EH (cell line): Measurements from ENCODE around the gene PLN.

Source experiments
- DNase-seq: peaks from one replicate; pipeline ENCODE4 v3.0.0-alpha.2; 2015; ENCODE audit warnings: low read depth

The PLN gene

DNA sequence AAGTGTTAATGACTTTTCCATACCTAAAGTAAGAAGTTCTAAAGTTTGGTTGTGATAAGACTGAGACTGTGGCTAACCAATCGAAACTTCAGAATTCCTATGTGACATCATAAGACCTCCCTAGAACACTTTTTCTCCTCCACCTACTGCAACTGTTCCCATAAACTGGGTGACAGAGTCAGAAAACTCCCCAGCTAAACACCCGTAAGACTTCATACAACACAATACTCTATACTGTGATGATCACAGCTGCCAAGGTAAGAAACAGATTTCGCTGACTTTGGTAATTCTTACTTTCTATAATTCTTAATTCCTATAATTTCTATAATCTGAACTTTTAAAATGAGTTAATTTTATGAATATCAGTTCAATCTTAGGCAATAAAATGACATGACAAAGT is at the start of gene PLN:
Gene PLN (plus strand): TSS at position 161 of the 400 bp plus-strand sequence. CDS start 10,626 bp downstream, outside the sequence.
- DNase-seq = peak; percentile 17

DNA sequence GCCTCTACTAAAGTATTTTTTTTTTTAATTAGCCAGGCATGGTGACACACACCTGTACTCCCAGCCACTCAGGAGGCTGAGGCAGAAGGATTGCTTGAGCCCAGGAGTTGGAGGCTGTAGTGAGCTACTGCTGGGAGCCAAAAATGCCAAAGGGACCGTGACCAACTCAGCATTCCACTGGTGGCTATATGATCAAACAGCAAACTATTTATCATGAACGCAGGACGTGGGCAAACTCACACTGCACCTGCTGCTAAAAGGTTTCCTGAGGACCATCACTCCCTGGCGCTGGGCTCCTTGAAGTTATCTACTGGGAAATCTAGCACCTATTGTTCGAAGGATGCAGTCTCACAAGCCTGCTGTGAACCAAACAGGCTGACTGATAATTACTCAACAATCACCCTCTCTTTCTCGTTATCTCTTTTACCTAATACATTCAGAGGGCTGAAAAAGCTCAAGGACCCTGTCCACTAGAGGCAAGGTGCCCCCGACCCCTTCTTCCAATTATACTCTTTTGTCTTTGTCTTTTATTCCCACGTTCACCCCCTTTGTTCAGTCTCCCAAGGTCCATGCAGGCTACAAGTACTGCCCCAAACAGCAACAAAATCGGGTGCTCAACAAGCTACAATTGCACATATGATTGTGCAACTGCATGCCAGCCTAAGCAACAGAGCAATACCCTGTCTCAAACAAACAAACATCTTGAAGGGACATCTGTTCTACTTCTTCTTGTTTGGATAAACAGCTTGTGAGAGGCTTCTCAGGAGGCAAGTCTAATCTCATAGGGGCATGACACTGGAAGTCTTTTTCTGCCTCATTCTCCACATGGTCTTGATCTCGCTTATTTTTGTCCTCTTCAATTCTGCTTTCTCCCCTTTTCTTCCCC is 47.7 kb upstream of the PLN start:
- DNase-seq = no peak

DNA sequence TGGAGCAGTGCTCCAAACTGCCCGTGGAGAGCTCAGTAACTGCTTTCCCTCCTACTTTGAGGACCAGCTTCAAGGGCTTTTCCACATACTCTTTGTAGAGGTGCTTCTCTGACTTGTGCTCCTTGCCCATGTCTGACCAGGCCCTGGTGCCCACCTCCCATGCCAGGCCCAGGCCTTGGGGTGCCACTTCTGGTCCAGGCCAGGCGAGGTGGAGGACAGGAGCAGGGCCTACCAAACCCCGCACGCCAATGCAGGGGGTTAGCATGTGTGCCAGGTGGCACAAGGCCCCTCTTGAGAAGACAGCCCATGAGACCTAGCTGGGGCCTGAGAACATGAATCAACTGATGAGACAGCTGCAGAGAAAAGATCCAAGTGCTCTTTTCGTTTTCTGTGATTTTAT is 47.0 kb upstream of the PLN start:
- DNase-seq = no peak

DNA sequence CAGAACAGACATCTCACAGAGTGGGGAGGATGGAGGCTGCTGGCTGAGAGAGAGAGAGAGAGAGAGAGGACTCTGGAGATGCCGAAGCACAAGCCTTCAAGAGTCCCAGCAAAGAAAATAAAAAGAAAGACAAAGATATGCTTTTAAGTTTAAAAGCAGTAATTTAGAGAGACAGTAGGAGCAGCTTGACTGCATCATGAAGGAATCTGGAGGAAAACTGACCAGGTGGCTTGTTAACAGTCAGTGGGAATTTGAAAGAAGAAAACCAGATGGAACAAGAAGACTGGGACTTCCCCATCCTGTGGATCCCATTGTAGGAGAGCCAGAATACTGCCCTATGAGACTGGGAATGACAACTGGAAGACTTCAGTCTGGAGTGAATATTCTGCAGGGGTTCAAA is 46.3 kb upstream of the PLN start:
- no peak for DNase-seq

DNA sequence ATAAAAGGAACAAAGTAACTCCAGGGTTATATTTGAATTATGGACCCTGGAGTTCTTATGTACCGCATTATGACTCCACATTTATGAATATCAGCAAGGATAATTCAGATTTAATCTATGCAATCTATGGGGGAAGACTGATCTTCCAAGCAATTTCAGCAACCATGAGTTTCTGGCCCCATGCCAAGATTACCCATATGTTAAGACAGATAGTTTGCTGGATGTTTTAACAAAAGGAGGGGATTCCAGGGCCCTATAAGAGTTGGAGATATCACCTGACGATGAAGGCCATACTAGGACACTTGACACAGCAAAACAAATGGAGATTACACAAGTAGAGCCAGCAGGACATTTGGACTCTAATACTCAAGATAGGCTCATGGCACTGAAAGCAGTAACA is 45.9 kb upstream of the PLN start:
- no peak for DNase-seq

DNA sequence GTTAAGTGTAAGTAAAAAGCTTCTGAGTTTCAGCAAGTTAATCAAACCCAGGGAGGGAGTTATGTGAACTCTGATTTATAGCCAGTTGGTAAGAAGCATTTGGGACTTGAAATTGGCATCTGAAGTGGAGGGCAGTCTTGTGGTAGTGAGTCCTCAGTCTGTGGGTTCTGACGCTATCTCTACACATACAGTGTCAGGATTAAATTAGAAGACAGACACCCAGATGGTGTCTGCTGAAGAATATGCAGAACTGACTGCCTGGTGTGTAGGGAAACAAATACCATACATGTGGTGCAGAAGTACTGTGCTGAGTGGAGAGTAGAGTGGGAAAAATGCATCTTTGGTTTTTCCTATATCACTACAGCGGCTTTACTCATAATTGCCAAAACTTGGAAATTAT is 43.5 kb upstream of the PLN start:
- no peak for DNase-seq

DNA sequence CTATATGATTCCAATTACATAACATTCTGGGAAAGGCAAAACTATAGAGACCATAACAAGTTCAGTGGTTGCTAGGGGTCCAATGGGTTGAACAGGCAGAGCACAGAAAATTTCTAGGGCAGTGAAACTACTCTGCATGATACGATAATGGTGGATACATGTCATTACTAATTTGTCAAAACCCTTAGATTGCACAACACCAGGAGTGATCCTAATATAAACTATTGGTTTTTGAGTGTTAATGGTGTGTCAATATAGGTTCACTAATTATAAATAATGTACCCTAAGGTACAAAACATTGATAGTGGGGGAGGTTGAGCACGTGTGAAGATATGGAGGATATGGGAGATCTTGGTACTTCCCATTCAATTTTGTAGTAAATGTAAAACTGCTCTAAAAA is 42.4 kb upstream of the PLN start:
- no peak for DNase-seq

DNA sequence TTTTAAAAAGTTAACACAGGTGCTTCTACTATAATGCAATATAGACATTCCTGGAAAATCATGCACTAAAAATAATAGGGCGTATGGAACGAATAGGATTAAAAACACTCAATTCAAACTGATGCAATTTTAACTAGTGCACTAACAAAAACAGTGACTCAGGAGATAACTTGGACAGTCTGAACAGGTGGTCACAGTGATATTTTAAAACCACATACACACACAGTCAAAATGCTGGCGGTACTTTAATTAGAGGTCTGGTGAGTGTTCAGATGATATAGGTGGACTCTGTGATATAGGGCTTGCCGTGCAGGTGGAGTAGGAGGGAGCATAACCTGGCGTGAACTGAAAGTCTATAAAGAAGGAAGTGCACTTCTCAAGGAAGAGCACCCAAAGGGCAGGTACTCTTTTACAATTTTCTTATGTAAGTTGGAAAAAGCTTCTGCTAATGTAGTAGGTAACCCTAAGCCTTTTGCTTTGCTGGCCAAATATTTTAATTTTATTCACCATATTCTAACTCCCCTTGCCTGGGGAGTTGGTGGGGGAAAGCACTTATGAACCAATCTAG is 41.9 kb upstream of the PLN start:
- no peak for DNase-seq

DNA sequence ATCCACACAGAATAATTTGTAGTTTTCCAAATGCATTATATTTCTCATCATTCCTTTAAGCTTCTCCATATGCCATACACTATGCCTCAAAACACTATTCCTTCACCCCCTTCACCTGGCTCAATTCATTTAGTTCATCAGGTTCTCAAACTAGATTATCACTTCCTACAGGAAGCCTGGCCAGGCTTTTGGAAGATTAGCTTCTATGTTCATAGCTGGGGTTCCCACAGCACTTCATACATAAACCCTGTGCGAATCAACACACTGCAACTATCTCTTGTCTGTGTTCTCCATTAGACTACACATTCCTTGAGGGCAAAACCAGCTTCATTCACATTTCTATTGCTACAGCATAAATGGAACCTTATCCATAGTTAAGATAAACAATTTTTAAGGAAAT is 40.5 kb upstream of the PLN start:
- no peak for DNase-seq

DNA sequence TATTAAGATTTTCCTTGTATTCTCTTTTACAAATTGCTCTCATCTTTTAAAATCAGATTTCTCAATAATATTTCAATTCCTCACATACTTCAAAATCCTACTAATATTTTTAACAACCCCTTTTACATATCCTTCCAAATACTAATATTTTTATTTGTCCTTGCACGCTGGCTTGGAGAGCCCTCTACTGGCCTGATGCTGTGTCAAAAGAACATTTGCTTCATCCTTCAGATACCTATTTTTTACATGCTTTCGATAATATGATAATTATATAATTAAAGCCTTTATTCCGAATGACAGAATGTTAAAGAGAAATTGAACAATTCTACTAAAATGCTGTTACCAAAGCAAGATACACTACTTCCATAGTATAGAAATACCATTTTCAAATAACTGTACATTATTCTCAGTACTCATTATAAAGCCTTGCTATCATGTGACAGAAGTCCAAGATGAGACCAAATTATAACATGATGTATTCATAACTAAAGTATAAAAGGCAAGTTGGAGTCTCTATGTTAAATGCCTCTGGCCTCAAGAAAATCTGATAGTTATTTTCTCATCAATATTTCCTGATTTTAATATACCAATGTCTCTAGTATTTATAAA is 39.0 kb upstream of the PLN start:
- DNase-seq = peak; percentile 34

DNA sequence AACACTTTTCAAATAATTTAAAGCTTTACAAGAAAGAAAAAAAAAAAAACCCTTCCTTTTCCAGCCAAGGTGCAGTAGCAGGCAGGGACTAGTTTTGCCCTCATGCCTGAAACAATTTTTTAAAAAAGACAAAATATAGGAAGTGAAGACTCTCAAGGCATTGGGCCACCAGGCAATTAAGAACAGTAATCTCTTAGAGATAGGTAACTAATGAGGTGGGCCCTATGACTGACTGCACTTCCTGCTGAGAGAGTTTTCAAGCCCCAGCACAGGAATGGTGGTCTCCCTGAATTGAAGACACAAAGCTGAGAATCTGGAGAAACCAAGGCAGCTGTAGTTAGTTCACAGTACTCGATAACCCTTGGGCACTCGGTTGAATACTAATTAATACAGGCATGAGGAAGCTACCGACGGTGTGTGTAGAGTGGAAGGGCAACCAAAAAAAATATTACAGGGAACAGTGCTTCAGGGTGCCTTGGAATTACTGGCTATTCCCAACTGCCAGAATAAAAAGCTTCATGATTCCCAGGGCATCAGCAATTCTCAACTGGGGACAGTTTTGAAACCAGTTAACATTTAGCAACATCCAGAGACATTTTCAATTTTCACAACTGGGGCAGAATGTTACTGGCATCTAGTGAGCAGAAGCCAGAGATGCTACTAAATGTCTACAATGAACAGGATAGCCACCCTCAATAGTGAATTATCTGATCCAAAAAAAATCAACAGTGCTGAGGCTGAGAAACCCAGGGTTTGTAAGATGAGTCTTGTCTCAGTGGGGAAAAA is 36.0 kb upstream of the PLN start:
- DNase-seq = no peak

DNA sequence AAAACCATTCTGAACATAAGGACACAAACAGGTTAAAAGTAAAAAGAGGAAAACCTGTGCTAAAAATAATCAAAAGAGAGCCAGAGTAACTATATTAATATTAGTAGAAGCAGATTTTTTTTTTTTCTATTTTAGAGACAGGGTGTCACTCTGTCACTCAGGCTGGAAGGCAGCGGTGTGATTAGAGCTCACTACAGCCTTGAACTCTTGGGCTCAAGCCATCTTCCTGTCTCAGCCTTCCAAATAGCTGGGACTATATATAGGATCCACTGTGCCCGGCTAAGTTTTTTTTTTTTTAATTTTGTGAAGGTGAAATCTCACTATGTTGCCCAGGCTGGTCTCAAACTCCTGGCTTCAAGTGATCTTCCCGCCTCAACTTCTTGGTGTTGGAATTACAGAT is 33.4 kb upstream of the PLN start:
- no peak for DNase-seq

DNA sequence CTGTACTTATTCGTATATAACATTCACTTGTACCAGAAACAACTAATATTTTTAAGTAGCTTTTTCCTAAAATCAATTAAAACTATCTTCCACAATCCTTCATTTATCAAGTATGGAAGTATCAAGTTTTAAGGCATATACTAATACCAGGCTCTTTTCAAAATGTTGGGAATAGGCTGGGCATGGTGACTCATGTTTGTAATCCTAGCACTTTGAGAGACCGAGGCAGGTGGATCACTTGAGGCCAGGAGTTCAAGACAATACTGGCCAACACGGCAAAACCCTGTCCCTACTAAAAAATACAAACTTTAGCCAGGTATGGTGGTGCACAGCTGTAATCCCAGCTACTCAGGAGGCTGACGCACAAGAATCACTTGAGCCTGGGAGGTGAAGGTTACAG is 25.7 kb upstream of the PLN start:
- no peak for DNase-seq

DNA sequence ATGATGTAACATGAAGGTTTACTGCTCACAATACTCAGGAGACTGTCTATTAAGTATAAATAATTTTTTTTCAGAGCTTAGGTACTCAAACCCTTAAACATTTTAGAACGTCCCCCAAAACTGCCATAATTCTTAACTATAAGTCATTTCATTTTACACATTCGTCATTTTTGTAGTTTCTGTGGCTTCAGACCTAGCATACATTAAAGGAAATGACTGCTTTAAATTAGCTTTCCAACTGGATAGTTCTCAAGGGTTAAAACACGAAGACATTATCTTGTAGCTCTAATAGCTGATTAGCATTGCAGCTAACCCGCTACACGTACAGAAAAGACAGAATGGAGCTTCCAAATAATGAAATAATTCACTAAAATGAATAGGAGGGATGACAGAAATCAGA is 24.9 kb upstream of the PLN start:
- no peak for DNase-seq

DNA sequence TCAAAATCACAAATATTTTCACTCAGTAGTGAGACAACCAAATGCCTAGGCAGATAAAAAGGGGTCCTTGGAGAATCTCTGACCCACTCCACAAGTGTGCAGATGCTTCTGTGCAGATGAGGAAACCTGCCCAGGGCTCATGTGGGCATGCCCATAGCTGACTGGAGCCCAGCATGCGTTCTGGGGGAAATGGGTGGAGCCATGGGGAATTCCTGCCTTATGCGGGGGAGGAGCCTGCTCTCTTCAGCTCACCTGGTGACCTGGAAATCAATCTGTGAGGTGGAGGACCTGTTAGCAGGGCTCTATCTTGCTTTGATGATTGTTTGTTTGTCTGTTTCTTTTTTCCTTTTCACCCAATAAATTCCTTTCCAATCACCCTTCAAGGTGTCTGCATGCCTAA is 23.4 kb upstream of the PLN start:
- no peak for DNase-seq

DNA sequence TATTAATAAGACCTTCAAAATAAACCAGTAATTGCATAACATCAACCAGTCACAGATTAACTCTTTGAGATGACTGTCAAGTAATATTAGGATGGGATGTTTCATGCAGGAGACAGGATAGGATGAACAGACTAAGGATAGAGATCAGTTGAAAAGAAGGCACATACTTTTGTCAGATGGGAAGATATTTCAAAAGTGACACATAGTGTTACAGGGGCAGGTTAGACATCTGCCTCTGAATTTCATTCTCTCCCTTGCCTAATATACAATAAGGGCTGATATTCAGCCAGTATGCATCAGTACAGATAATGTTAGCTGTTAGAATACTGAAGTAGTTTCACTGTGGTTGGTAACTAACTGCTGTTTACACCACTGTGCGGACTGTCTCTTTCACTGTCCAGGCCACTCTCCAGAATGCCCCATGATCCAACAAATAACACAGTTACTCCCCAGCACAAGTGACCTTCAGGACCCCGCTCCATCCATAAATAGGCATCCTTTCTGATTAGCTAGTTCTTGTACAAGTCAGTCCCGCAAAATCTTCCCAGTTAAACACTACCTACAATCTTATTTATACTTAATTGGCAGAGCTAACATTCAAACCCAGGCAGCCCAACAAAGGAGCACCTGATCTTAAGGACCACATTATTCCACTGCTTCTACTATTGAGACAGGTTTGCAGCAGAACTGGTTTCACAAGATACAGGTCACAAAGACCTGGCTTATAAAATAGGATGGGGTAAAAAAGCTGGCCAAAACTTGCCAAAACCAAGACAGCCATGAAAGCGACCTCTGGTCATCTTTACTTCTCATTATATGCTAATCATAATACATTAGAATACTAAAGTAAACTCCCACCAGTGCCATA is 21.9 kb upstream of the PLN start:
- no peak for DNase-seq

DNA sequence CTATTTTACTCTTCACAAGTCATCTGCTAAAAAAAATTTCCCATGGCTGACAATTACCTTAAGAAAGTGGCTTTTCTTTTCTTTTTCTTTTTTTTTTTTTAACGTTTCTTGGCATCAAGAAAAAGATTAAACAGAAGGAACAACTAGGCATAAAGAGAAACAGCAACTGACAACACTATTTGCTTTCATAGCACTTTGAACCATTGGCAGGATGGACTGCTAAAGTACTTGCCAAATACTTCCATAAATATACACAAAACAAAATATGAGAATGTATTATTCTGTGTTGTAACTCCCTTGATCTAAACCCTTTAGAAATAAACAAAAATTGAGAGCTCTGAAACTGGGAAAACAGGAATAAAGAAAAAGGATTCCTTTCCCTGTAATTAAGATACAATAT is 20.0 kb upstream of the PLN start:
- DNase-seq = no peak

DNA sequence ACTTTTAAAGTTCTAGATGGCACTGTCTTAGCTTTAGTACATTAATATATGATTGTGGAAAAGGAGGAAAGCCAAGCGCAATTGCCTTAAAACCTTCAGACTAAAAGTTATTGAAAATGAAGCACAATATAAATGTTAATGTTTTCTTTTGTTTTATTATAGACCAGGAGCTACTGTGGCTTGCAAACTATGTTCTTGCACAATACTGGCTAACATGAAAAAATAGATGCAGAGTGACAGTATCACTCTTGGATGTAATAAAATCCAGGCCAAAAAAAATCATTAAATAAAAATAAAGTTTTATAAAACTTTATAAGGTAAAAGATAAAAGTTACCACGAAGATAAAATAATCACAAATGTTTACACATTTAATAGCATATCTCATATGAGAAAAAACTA is 18.3 kb upstream of the PLN start:
- peak; percentile 26 for DNase-seq

DNA sequence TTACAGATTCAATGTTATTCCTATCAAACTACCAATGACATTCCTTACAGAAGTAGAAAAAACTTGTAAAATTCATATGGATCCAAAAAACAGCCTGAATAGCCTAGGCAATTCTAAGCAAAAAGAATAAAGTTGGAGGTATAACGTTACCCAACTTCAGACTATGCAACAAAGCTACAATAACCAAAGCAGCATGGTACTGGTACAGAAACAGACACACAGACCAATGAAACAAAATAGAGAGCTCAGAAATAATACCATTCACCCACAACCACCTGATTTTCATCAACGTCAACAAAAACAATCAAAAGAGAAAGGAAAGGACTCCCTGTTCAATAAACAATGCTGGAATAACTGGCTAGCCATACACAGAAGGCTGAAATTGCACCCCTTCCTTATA is 17.2 kb upstream of the PLN start:
- DNase-seq = no peak

DNA sequence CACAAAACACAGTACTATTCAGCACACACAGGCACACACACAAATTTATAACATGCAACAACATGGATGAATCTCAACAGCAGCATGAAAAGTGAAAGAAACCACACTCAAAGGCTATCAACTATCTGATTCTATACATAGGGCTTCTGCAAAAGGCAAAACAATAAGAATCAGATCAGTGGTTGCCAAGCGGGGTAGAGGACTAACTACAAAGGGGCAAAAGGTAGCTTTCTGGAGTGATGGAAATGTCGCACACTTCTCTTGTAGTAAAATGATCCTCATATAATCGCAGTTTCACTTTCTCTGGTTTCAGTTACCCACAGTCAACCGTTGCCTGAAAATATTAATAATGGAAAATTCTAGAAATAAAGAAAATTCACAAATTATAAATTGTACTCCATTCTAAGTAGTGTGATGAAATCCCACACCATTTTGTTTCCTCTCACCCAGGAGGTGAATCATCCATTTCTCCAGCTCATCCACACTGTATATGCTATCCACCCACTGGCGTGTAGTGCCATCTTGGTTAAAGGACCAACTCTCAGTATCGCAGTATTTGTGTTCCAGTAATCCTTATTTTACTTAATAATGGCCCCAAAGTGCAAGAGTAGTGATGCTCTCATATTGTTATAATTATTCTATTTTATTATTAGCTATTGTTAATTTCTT is 12.8 kb upstream of the PLN start:
- no peak for DNase-seq

DNA sequence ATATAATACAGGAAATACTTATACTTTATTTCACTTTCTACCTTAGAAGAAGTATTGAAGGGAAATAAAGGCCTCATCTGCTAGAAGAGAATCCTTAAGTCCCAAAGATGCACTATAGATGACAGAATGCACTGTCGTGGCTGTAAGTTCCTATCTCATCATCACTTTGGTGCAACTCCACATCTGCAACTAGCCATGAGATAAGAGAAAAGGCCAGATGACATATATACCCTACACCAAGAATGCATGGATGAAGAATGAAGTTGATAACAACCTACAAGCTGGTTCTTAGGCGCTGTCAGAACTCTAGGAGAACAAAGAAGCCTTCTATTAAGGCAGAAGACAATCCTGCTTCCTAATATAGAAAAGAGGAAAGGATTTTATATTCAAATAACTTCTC is 11.6 kb upstream of the PLN start:
- no peak for DNase-seq
